T-helper 9 cell (primary cell): Measurements from ENCODE around the gene CELA3B.
"Not testable (repeated sequence)": the region's sequence is repeated elsewhere in the genome, so short reads cannot be mapped to it uniquely, and the experiment has no call there.

Source experiments
- DNase-seq: peaks from one replicate; pipeline ENCODE4 v3.0.0-alpha.2; 2020
- total RNA-seq, 2 donors: gene quantifications; one replicate each; lab custom pipeline; 2026; lab: John Stamatoyannopoulos, UW

CELA3B gene
- 0 reads per million in 2 donors for total RNA-seq

- DNase-seq = not testable (repeated sequence)
These were observed at the start of gene CELA3B for GRCh38 chr1:21976703-21977239. Gene CELA3B (plus strand): TSS chr1:21977022. CDS start chr1:21977040, 18 bp downstream.

GRCh38 chr1:21927533-21928237, 49.1 kb upstream of the CELA3B start:
- DNase-seq = no peak

GRCh38 chr1:21930080-21930571, 46.7 kb upstream of the CELA3B start:
- DNase-seq = no peak

- DNase-seq = no peak
These were observed 46.1 kb upstream of the CELA3B start for GRCh38 chr1:21930629-21931170.

GRCh38 chr1:21931171-21932093, 45.4 kb upstream of the CELA3B start:
- DNase-seq = no peak

- no peak for DNase-seq
These were observed 44.7 kb upstream of the CELA3B start for GRCh38 chr1:21932127-21932526.

- no peak for DNase-seq
These were observed 43.2 kb upstream of the CELA3B start for GRCh38 chr1:21933397-21934248.

GRCh38 chr1:21935393-21935804, 41.4 kb upstream of the CELA3B start:
- DNase-seq = no peak

- no peak for DNase-seq
These were observed 40.9 kb upstream of the CELA3B start for GRCh38 chr1:21935891-21936365.

GRCh38 chr1:21936366-21937031, 40.3 kb upstream of the CELA3B start:
- no peak for DNase-seq

GRCh38 chr1:21937034-21937371, 39.8 kb upstream of the CELA3B start, which contains the start of gene HSPG2:
Gene HSPG2 (minus strand): TSS chr1:21937310. CDS start chr1:21937217, 93 bp downstream.
- no peak for DNase-seq

GRCh38 chr1:21937372-21938121, 39.3 kb upstream of the CELA3B start:
- DNase-seq = peak; percentile 65

- DNase-seq = no peak
These were observed 37.9 kb upstream of the CELA3B start for GRCh38 chr1:21938732-21939538.

GRCh38 chr1:21939650-21940374, 37.0 kb upstream of the CELA3B start:
- no peak for DNase-seq

GRCh38 chr1:21940492-21940891, 36.3 kb upstream of the CELA3B start:
- no peak for DNase-seq

GRCh38 chr1:21941370-21941769, 35.5 kb upstream of the CELA3B start:
- no peak for DNase-seq

- no peak for DNase-seq
These were observed 34.4 kb upstream of the CELA3B start for GRCh38 chr1:21942464-21942863.

GRCh38 chr1:21942959-21943640, 33.7 kb upstream of the CELA3B start:
- not testable (repeated sequence) for DNase-seq
